Effector memory CD4-positive, alpha-beta T cell (primary cell): ENCODE measurements around the gene MTX1.
A peak's percentile ranks its signal among the peaks of the same experiment; 100 is the strongest.

Experiments used
- DNase-seq, 3 donors: peaks; one replicate each; pipeline ENCODE4 v3.0.0-alpha.2; 2020
- H3K27ac ChIP-seq: 2 replicates; pipeline ENCODE4 v1.7.0; 2013; ENCODE audit warnings: mild to moderate bottlenecking, low read length, moderate library complexity; ENCODE audit not compliant: insufficient read depth, poor library complexity, severe bottlenecking
- H3K27me3 ChIP-seq: replicated peaks from 2 replicates; pipeline ENCODE4 v1.7.0; 2013; ENCODE audit warnings: mild to moderate bottlenecking, low read length; ENCODE audit not compliant: insufficient read depth, control insufficient read depth, poor library complexity, severe bottlenecking
- H3K36me3 ChIP-seq: 2 replicates; pipeline ENCODE4 v1.7.0; 2013; ENCODE audit warnings: mild to moderate bottlenecking, low read length, moderate library complexity; ENCODE audit not compliant: control insufficient read depth, insufficient read depth
- H3K4me1 ChIP-seq: 2 replicates; pipeline ENCODE4 v1.7.0; 2013; ENCODE audit warnings: low read length, mild to moderate bottlenecking; ENCODE audit not compliant: control insufficient read depth, insufficient read depth, poor library complexity, severe bottlenecking
- H3K4me3 ChIP-seq: 2 replicates; pipeline ENCODE4 v1.7.0; 2013; ENCODE audit warnings: low read length, low read depth, mild to moderate bottlenecking; ENCODE audit not compliant: insufficient read depth, poor library complexity, severe bottlenecking
- H3K9me3 ChIP-seq: 2 replicates; pipeline ENCODE4 v1.7.0; 2013; ENCODE audit warnings: mild to moderate bottlenecking, low read length, moderate library complexity; ENCODE audit not compliant: control insufficient read depth

The MTX1 gene

GRCh38 chr1:155197901-155198546 is 10.5 kb upstream of the MTX1 start:
- H3K27ac ChIP-seq, result no peak overlapping the region
- peaks cover 16% of the 10 kb centered on the region for H3K4me1 ChIP-seq
- no peaks in the 10 kb centered on the region for H3K9me3 ChIP-seq
- no peaks in the 10 kb centered on the region for H3K36me3 ChIP-seq
- H3K4me3 ChIP-seq, result no peak overlapping the region
- no peaks in the 10 kb centered on the region for H3K27me3 ChIP-seq
- no peak for DNase-seq

- Histone ChIP-seq H3K4me3 (no peak overlapping the region), H3K9me3 (no peaks in the 10 kb centered on the region), H3K27me3 (no peaks in the 10 kb centered on the region), H3K4me1 (peaks cover 11% of the 10 kb centered on the region), H3K36me3 (no peaks in the 10 kb centered on the region), H3K27ac (no peak overlapping the region)
- DNase-seq, result no peak
Observed at GRCh38 chr1:155198547-155198906, 10.0 kb upstream of the MTX1 start.

- no peak for DNase-seq
- Histone ChIP-seq H3K4me1 (peaks cover 2% of the 10 kb centered on the region), H3K27ac (no peak overlapping the region), H3K4me3 (no peak overlapping the region), H3K27me3 (no peaks in the 10 kb centered on the region), H3K9me3 (no peaks in the 10 kb centered on the region), H3K36me3 (no peaks in the 10 kb centered on the region)
Observed at GRCh38 chr1:155199792-155200191, 8.7 kb upstream of the MTX1 start.

GRCh38 chr1:155200920-155201319 is 7.6 kb upstream of the MTX1 start:
- no peak for DNase-seq
- Histone ChIP-seq H3K4me1 (no peaks in the 10 kb centered on the region), H3K9me3 (no peaks in the 10 kb centered on the region), H3K27ac (no peak overlapping the region), H3K4me3 (no peak overlapping the region), H3K36me3 (no peaks in the 10 kb centered on the region), H3K27me3 (no peaks in the 10 kb centered on the region)

GRCh38 chr1:155202198-155202597 is 6.3 kb upstream of the MTX1 start:
- no peak for DNase-seq
- H3K27ac ChIP-seq, result no peak overlapping the region
- H3K36me3 ChIP-seq, result no peaks in the 10 kb centered on the region

GRCh38 chr1:155202731-155203515 is 5.6 kb upstream of the MTX1 start:
- Histone ChIP-seq H3K9me3 (no peaks in the 10 kb centered on the region), H3K36me3 (no peaks in the 10 kb centered on the region), H3K4me3 (no peak overlapping the region), H3K27ac (no peak overlapping the region), H3K4me1 (peaks cover 12% of the 10 kb centered on the region), H3K27me3 (no peaks in the 10 kb centered on the region)
- DNase-seq, result no peak

More at GRCh38 chr1:155202198-155202597, 6.3 kb upstream of the MTX1 start:
- Histone ChIP-seq H3K9me3 (no peaks in the 10 kb centered on the region), H3K27me3 (no peaks in the 10 kb centered on the region), H3K4me3 (no peak overlapping the region), H3K4me1 (peaks cover 5% of the 10 kb centered on the region)

GRCh38 chr1:155205035-155205434 is 3.5 kb upstream of the MTX1 start:
- Histone ChIP-seq H3K9me3 (no peaks in the 10 kb centered on the region), H3K36me3 (no peaks in the 10 kb centered on the region), H3K27ac (no peak overlapping the region), H3K27me3 (no peaks in the 10 kb centered on the region), H3K4me1 (peaks cover 26% of the 10 kb centered on the region), H3K4me3 (no peak overlapping the region)
- no peak for DNase-seq

- Histone ChIP-seq H3K9me3 (no peaks in the 10 kb centered on the region), H3K4me3 (no peak overlapping the region), H3K4me1 (peaks cover 26% of the 10 kb centered on the region), H3K36me3 (no peaks in the 10 kb centered on the region), H3K27ac (no peak overlapping the region), H3K27me3 (no peaks in the 10 kb centered on the region)
- DNase-seq, result no peak
Observed at GRCh38 chr1:155205969-155206593, 2.4 kb upstream of the MTX1 start.

- H3K4me1 ChIP-seq, result peaks cover 26% of the 10 kb centered on the region
Observed at GRCh38 chr1:155206891-155207805, 1.3 kb upstream of the MTX1 start.

More at GRCh38 chr1:155206891-155207805, 1.3 kb upstream of the MTX1 start:
- Histone ChIP-seq H3K27me3 (no peaks in the 10 kb centered on the region), H3K9me3 (no peaks in the 10 kb centered on the region), H3K4me3 (no peak overlapping the region), H3K36me3 (no peaks in the 10 kb centered on the region), H3K27ac (peak overlapping the region; percentile 100)
- DNase-seq, result peak; percentile 79 to 83 (median 79)
